Measurements from ENCODE around the gene CHRM3.

CHRM3 gene

GRCh38 chr1:239417221-239417620 lies 30.9 kb downstream of the CHRM3 start:
- DNase-seq: no peak

GRCh38 chr1:239417986-239418640 lies 31.7 kb downstream of the CHRM3 start:
- no peak for DNase-seq

GRCh38 chr1:239418681-239419080 lies 32.3 kb downstream of the CHRM3 start:
- DNase-seq: no peak

GRCh38 chr1:239421811-239422210 lies 35.4 kb downstream of the CHRM3 start:
- no peak for DNase-seq

- no peak for DNase-seq
Measured at GRCh38 chr1:239422818-239423217, 36.5 kb downstream of the CHRM3 start.

GRCh38 chr1:239426821-239427475 lies 40.6 kb downstream of the CHRM3 start:
- DNase-seq: no peak

GRCh38 chr1:239427712-239428111 lies 41.3 kb downstream of the CHRM3 start:
- DNase-seq: no peak

GRCh38 chr1:239428120-239428710 lies 41.8 kb downstream of the CHRM3 start:
- DNase-seq: no peak

GRCh38 chr1:239429163-239429562 lies 42.8 kb downstream of the CHRM3 start:
- no peak for DNase-seq

GRCh38 chr1:239432255-239432654 lies 45.9 kb downstream of the CHRM3 start:
- DNase-seq: no peak

- DNase-seq: no peak
Measured at GRCh38 chr1:239434181-239434580, 47.8 kb downstream of the CHRM3 start.
